CD4-positive, alpha-beta T cell (primary cell): ENCODE results near the gene GCG. TPM values are rescaled to one million over a fixed set of nuclear protein-coding genes. Genes with fewer than 3 reads are reported as not detected.

ENCODE experiments used
- ATAC-seq: fragments of 200-7000 bp; cut with Tn5 transposase; one replicate; pipeline ENCODE4 v1.10.0; 2022; ENCODE audit warnings: mild to moderate bottlenecking; ENCODE audit not compliant: poor library complexity
- CTCF ChIA-PET: fragments of 350-600 bp; sonication (Branson Sonifier 250); formaldehyde crosslinking; loops from one replicate; lab custom pipeline; 2021; ENCODE audit warnings: antibody characterized with exemption, inconsistent platforms; lab: Charles Lee
- POLR2A ChIA-PET: fragments of 350-600 bp; sonication (Branson Sonifier 250); formaldehyde crosslinking; loops from one replicate; lab custom pipeline; 2021; ENCODE audit warnings: antibody characterized with exemption, inconsistent platforms; lab: Charles Lee
- DNase-seq, 14 experiments: peaks; one replicate each; pipeline ENCODE4 v3.0.0-alpha.2; 2013 to 2020; ENCODE audit warnings: mixed read lengths in 2 of 14
- H3K27ac ChIP-seq, 2 donors: one replicate each; pipeline versions ENCODE4 v1.5.1 to v1.7.0; 2013; ENCODE audit warnings: low read length in 2 of 2, low read depth in 1 of 2, mild to moderate bottlenecking in 1 of 2
- H3K27me3 ChIP-seq, 2 experiments: 1 replicate in 1 of 2; 2 replicates in 1 of 2; pipeline versions ENCODE4 v1.6.1 to v1.7.0; 2013; ENCODE audit warnings: low read length in 2 of 2, control low read depth in 1 of 2, mild to moderate bottlenecking in 1 of 2, moderate library complexity in 1 of 2; ENCODE audit not compliant: insufficient read depth in 2 of 2, control insufficient read depth in 1 of 2
- H3K36me3 ChIP-seq: one replicate; pipeline ENCODE4 v1.6.1; 2013; ENCODE audit warnings: low read length, control low read depth; ENCODE audit not compliant: insufficient read depth
- H3K4me1 ChIP-seq: one replicate; pipeline ENCODE4 v1.6.1; 2013; ENCODE audit warnings: low read length, control low read depth; ENCODE audit not compliant: insufficient read depth
- H3K4me3 ChIP-seq: one replicate; pipeline ENCODE4 v1.5.1; 2013; ENCODE audit warnings: mild to moderate bottlenecking, low read length, moderate library complexity
- H3K9me3 ChIP-seq, 2 experiments: 1 replicate in 1 of 2; 2 replicates in 1 of 2; pipeline versions ENCODE4 v1.6.1 to v1.7.0; 2013; ENCODE audit warnings: low read length in 2 of 2, mild to moderate bottlenecking in 2 of 2, control low read depth in 1 of 2, moderate library complexity in 1 of 2; ENCODE audit not compliant: control insufficient read depth in 1 of 2, insufficient read depth in 1 of 2
- H3K27ac Mint-ChIP-seq: one replicate; pipeline ENCODE4 v1.8.0; 2020; ENCODE audit warnings: mixed read lengths
- H3K27me3 Mint-ChIP-seq: one replicate; pipeline ENCODE4 v1.8.0; 2021; ENCODE audit warnings: mixed read lengths
- H3K36me3 Mint-ChIP-seq: one replicate; pipeline ENCODE4 v1.8.0; 2021; ENCODE audit warnings: low read depth, mixed read lengths
- H3K4me1 Mint-ChIP-seq: one replicate; pipeline ENCODE4 v1.8.0; 2021; ENCODE audit warnings: low read depth, mixed read lengths
- H3K4me3 Mint-ChIP-seq: one replicate; pipeline ENCODE4 v1.8.0; 2020; ENCODE audit warnings: mild to moderate bottlenecking, mixed read lengths
- H3K9me3 Mint-ChIP-seq: one replicate; pipeline ENCODE4 v1.8.0; 2020; ENCODE audit warnings: mixed read lengths
- CTCF ChIP-seq: fragments of 200-600 bp; IDR thresholded peaks from one replicate; pipeline ENCODE4 v1.8.0; 2022; ENCODE audit warnings: antibody characterized with exemption, mild to moderate bottlenecking
- intact Hi-C, 2 experiments: fragments of 100-400 bp; cut with DNase I in 1 of 2; cut with micrococcal nuclease in 1 of 2; formaldehyde crosslinking; loops; one replicate each; pipeline versions ENCODE4 v1.15.1 to v1.9.0; 2023 to 2025; cut with DNase I, micrococcal nuclease
- total RNA-seq, 174 experiments: library from RNA in 2 of 174; stranded (reverse) in 2 of 174; gene quantifications; one replicate each; pipeline ENCODE4 v1.2.3 and lab custom pipeline; 2021 to 2026

The GCG gene
- total RNA-seq, 2 experiments from 2014 or later, result not detected

DNA sequence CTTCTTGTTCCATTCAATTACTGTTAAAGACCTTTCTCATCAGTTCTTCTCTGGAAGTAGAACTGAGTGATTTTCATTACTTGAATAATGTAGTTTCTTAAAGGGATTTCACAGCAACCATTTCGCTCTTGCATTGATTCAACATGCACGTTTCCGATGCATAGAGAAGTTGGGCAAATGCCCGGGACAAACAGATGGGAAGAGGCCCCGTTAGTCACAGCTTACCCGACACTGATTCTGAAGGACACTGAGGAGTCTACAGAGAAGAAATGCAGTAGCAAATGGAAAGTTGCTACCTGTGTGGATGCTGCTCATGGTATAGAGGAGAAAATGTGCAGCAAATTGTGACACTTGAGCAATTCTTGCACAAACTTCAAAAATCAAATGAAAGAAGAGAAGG, 32.3 kb upstream of the GCG start:
- Histone ChIP-seq H3K4me1 (no peaks in the 10 kb centered on the region), H3K27me3 (no peaks in the 10 kb centered on the region), H3K9me3 (no peaks in the 10 kb centered on the region), H3K4me3 (no peak overlapping the region), H3K27ac (no peak overlapping the region), H3K36me3 (no peaks in the 10 kb centered on the region)
- POLR2A ChIA-PET, result no interaction called here
- Mint-ChIP-seq H3K36me3 (no peaks in the 10 kb centered on the region), H3K9me3 (no peaks in the 10 kb centered on the region), H3K27ac (no peak overlapping the region), H3K4me1 (no peaks in the 10 kb centered on the region), H3K27me3 (peaks cover 17% of the 10 kb centered on the region), H3K4me3 (no peak overlapping the region)
- intact Hi-C loops, result no loop called here
- TF ChIP-seq CTCF, result no peak
- CTCF ChIA-PET, result no interaction called here
- DNase-seq (no peak), ATAC-seq (no peak)

GRCh38 chr2:162182395-162182794, 30.3 kb upstream of the GCG start:
- intact Hi-C loops, result no loop called here
- Mint-ChIP-seq H3K27me3 (peaks cover 27% of the 10 kb centered on the region), H3K36me3 (no peaks in the 10 kb centered on the region), H3K27ac (no peak overlapping the region), H3K9me3 (no peaks in the 10 kb centered on the region), H3K4me1 (no peaks in the 10 kb centered on the region), H3K4me3 (no peak overlapping the region)
- Histone ChIP-seq H3K27ac (no peak overlapping the region), H3K4me1 (no peaks in the 10 kb centered on the region), H3K27me3 (no peaks in the 10 kb centered on the region), H3K4me3 (no peak overlapping the region), H3K36me3 (no peaks in the 10 kb centered on the region), H3K9me3 (no peaks in the 10 kb centered on the region)
- POLR2A ChIA-PET, result no interaction called here
- no peak for ATAC-seq
- CTCF ChIA-PET, result no interaction called here
- DNase-seq, result no peak
- TF ChIP-seq CTCF, result no peak

DNA sequence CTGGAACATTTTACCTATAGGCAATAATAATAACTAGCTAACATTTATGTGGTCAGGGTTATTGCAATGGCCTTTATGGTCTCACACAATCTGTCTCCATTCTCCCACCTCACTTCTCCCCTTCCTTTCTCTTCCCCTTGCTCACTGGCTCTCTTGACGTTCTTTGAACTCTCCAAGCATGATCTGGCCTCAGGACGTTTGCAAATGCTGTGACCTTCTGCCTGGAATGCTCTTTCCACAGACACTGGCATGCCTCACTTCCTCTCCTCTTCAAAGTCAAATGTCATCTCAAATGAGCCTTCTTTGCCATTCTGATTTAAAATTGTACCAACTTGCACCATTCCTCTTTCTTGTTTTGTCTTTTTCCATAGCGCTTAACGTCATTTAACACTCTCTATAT, 25.3 kb upstream of the GCG start:
- intact Hi-C loops, result no loop called here
- H3K27me3 Mint-ChIP-seq, result peaks cover 50% of the 10 kb centered on the region
- CTCF ChIA-PET, result no interaction called here

More for the DNA sequence above, 25.3 kb upstream of the GCG start:
- Histone ChIP-seq H3K4me1 (no peaks in the 10 kb centered on the region), H3K27ac (no peak overlapping the region), H3K9me3 (no peaks in the 10 kb centered on the region), H3K27me3 (no peaks in the 10 kb centered on the region), H3K36me3 (no peaks in the 10 kb centered on the region), H3K4me3 (no peak overlapping the region)
- H3K4me3 Mint-ChIP-seq, result no peak overlapping the region
- H3K4me1 Mint-ChIP-seq, result no peaks in the 10 kb centered on the region
- no peak for DNase-seq
- POLR2A ChIA-PET, result no interaction called here
- no peak overlapping the region for H3K27ac Mint-ChIP-seq
- TF ChIP-seq CTCF, result no peak
- no peak for ATAC-seq
- H3K36me3 Mint-ChIP-seq, result no peaks in the 10 kb centered on the region
- no peaks in the 10 kb centered on the region for H3K9me3 Mint-ChIP-seq
